SK-N-MC (cell line): Measurements from ENCODE around the gene JDP2.

ENCODE experiments used
- EZH2 ChIP-seq: fragments of 200-600 bp; sonication (generic); IDR thresholded peaks from one replicate; pipeline ENCODE4 v1.6.1; 2017; ENCODE audit warnings: antibody characterized with exemption
- FOXP2 ChIP-seq: optimal IDR thresholded peaks from 2 replicates; pipeline ENCODE3; 2011; ENCODE audit warnings: mild to moderate bottlenecking, moderate library complexity; ENCODE audit not compliant: insufficient read depth; ENCODE audit errors: extremely low read length, control extremely low read depth
- POLR2AphosphoS5 ChIP-seq: IDR thresholded peaks from 2 replicates; pipeline ENCODE4 v1.6.1; 2012; ENCODE audit warnings: mild to moderate bottlenecking, low read depth, low read length, borderline replicate concordance

- no peak for TF ChIP-seq POLR2AphosphoS5
- no peak for TF ChIP-seq EZH2
- no peak for TF ChIP-seq FOXP2
These were observed 32.6 kb downstream of the JDP2 start for GRCh38 chr14:75460394-75460793.
